ENCODE measurements around the gene HBG2. TPM values are rescaled to one million over a fixed set of nuclear protein-coding genes. Genes with fewer than 3 reads are reported as not detected.

Gene HBG2
- total and polyA plus RNA-seq, 2 of the 4 experiments (the other 2 are of a cell fraction), result 0.54 TPM; not detected in 1

GRCh38 chr11:5237420-5237819, 17.2 kb downstream of the HBG2 start:
- Histone ChIP-seq H3K36me3 (ENCODE audit: control insufficient read depth, insufficient read depth, low read length) (no peaks in the 10 kb centered on the region), H3K4me1 (ENCODE audit: control insufficient read depth, insufficient read depth, low read length) (peaks cover 3% of the 10 kb centered on the region), H3K56ac (ENCODE audit: extremely low read depth, insufficient read depth, low read length) (no peak overlapping the region), H3K79me1 (ENCODE audit: low read depth in 1 of 2, low read length in 2 of 2) (no peaks in the 10 kb centered on the region), H3K23ac (ENCODE audit: low read depth, low read length) (no peak overlapping the region), H3K9me1 (ENCODE audit: insufficient read depth, low read length) (peaks cover 6% of the 10 kb centered on the region; the same call in 1 of the 2 replicates), H3K4me2 (ENCODE audit: low read depth, low read length) (no peak overlapping the region), H3K4ac (ENCODE audit: low read depth, low read length) (no peak overlapping the region), H4K91ac (ENCODE audit: insufficient read depth, low read depth, low read length) (no peak overlapping the region), H3K27me3 (ENCODE audit: control insufficient read depth, insufficient read depth, low read length) (no peaks in the 10 kb centered on the region), H3K27ac (ENCODE audit: insufficient read depth, low read length) (no peak overlapping the region), H2AK9ac (replicated peaks; ENCODE audit: low read depth, low read length, poor library complexity) (no peak overlapping the region), H2AK5ac (ENCODE audit: low read depth, low read length) (no peak overlapping the region), H4K20me1 (ENCODE audit: insufficient read depth, low read length) (no peaks in the 10 kb centered on the region), H2BK5ac (ENCODE audit: low read depth, low read length, poor library complexity, severe bottlenecking) (no peak overlapping the region), H3K9ac (ENCODE audit: low read depth, low read length) (no peak overlapping the region), H2BK20ac (ENCODE audit: low read depth, low read length) (no peak overlapping the region), H3K9me3 (ENCODE audit: control insufficient read depth, insufficient read depth, low read length) (no peaks in the 10 kb centered on the region), H4K5ac (ENCODE audit: low read depth, low read length) (no peak overlapping the region), H3K18ac (ENCODE audit: low read depth, low read length) (no peak overlapping the region), H3K14ac (replicated peaks; ENCODE audit: low read depth, low read length) (no peak overlapping the region), H2BK15ac (ENCODE audit: low read depth, low read length) (no peak overlapping the region), H2AFZ (replicated peaks; ENCODE audit: low read length, poor library complexity) (no peak overlapping the region), H4K8ac (ENCODE audit: low read depth in 2 of 2, low read length in 2 of 2) (no peak overlapping the region), H3K4me3 (ENCODE audit: insufficient read depth, low read depth, low read length) (no peak overlapping the region), H2BK120ac (ENCODE audit: low read depth, low read length) (no peak overlapping the region)
- intact Hi-C loops (cut with micrococcal nuclease), result no loop called here
- POLR2A ChIA-PET (ENCODE audit: unreplicated experiment), result no interaction called here
- CTCF ChIA-PET, result no interaction called here
- dilution Hi-C loops (cut with HindIII; ENCODE audit: low sequenced_read_pairs, unreplicated experiment), result no loop called here
- DNase-seq (no peak), ATAC-seq (ENCODE audit: low read depth) (no peak)
- in situ Hi-C loops (cut with MboI; ENCODE audit: low sequenced_read_pairs), result no loop called here
- TF ChIP-seq CHD1 (IDR thresholded peaks at IDR 0.05; ENCODE audit: low read depth, low read length), result no peak
- TF ChIP-seq POLR2A (IDR thresholded peaks at IDR 0.05; ENCODE audit: low read depth, low read length), result no peak
- no peak for TF ChIP-seq MAFK (IDR thresholded peaks at IDR 0.05; ENCODE audit: low read depth, low read length)
- TF ChIP-seq USF2 (IDR thresholded peaks at IDR 0.05; ENCODE audit: low read depth, low read length), result no peak
- no peak for TF ChIP-seq CTCF (conservative IDR thresholded peaks at IDR 0.05; ENCODE audit: low read depth, low read length)
- no peak for TF ChIP-seq NFE2L2 (IDR thresholded peaks at IDR 0.05; ENCODE audit: low read depth, low read length)
- TF ChIP-seq BHLHE40 (IDR thresholded peaks at IDR 0.05; ENCODE audit: low read depth, low read length), result no peak
- no peak for TF ChIP-seq RFX5 (IDR thresholded peaks at IDR 0.05; ENCODE audit: low read depth, low read length)
- TF ChIP-seq RCOR1 (IDR thresholded peaks at IDR 0.05; ENCODE audit: insufficient replicate concordance, low read length), result no peak
- TF ChIP-seq CEBPB (IDR thresholded peaks at IDR 0.05; ENCODE audit: low read depth, low read length), result no peak
- no peak for TF ChIP-seq RAD21 (IDR thresholded peaks at IDR 0.05; ENCODE audit: low read length)
- no peak for TF ChIP-seq SMC3 (IDR thresholded peaks at IDR 0.05; ENCODE audit: low read depth, low read length)
- no peak for TF ChIP-seq ELK1 (IDR thresholded peaks at IDR 0.05; ENCODE audit: borderline replicate concordance, low read depth, low read length)
- TF ChIP-seq MAZ (IDR thresholded peaks at IDR 0.05; ENCODE audit: borderline replicate concordance, low read depth, low read length), result no peak
- no peak for TF ChIP-seq FOS (IDR thresholded peaks at IDR 0.05; ENCODE audit: low read depth, low read length)
- no CpG with 5 or more reads among the region's 2 CpGs for WGBS, 2 experiments (ENCODE audit: extremely low coverage in 2 of 2, insufficient read length in 1 of 2)
- no TSS peak for BruUV-seq (replicated peaks)

All from IMR-90 (cell line).